ENCODE data around the gene SLC39A10.
"Not testable (repeated sequence)": the region's sequence is repeated elsewhere in the genome, so short reads cannot be mapped to it uniquely, and the experiment has no call there.

The SLC39A10 gene

DNA sequence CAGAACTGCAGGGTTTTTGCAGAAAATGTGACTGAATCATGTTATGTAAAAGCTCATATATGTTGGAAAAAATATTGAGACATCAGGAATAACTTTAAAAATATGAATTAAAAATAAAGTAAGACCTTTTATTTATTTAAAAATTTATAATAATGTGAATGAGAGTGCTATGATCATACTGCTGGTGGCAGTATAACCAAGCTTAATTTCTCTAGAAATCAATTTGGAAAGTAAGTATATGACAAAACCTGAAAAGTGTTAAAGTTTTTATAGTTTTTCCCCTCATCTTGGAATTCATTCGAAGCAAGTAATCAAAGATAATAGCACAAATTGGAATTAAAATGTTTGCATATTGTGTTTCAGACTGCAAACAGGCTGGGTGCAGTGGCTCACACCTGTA is 7.5 kb downstream of the SLC39A10 start:
- WGBS, 2 donors (ENCODE audit: extremely low coverage in 2 of 2, insufficient read length in 2 of 2, insufficient replicate concordance in 1 of 2) = no CpG with 5 or more reads among the region's 1 CpG
- no peaks in the 10 kb centered on the region for H3K36me3 ChIP-seq (replicated peaks in 1 of 2; ENCODE audit: control insufficient read depth in 2 of 2, insufficient read depth in 2 of 2, low read length in 2 of 2)
- H3K27me3 ChIP-seq (ENCODE audit: control insufficient read depth in 3 of 3, insufficient read depth in 3 of 3, low read depth in 1 of 3, low read length in 3 of 3) = no peaks in the 10 kb centered on the region
- H2AFZ ChIP-seq (ENCODE audit: low read length) = no peak overlapping the region
- H3K4ac ChIP-seq (ENCODE audit: low read length) = no peak overlapping the region
- H3K9me3 ChIP-seq (replicated peaks in 1 of 2; ENCODE audit: control insufficient read depth in 2 of 2, insufficient read depth in 1 of 2, low read depth in 1 of 2, low read length in 2 of 2) = no peaks in the 10 kb centered on the region
- peaks cover 3 to 5% of the 10 kb centered on the region in 2 donors for H3K4me1 ChIP-seq (ENCODE audit: control insufficient read depth in 2 of 2, insufficient read depth in 1 of 2, low read depth in 1 of 2, low read length in 2 of 2)
- no peak overlapping the region for H2BK12ac ChIP-seq (ENCODE audit: low read length)
- no peak overlapping the region for H2BK120ac ChIP-seq (ENCODE audit: low read depth, low read length)
- H2BK5ac ChIP-seq (ENCODE audit: low read length) = no peak overlapping the region
- no peak overlapping the region for H3K23ac ChIP-seq (ENCODE audit: low read depth, low read length, poor library complexity)
- H3K4me2 ChIP-seq (ENCODE audit: insufficient read depth, low read length, poor library complexity, severe bottlenecking) = no peak overlapping the region
- no peak overlapping the region for H3K4me3 ChIP-seq (ENCODE audit: low read length in 2 of 2)
- no peak overlapping the region for H3K27ac ChIP-seq (replicated peaks; ENCODE audit: low read length)
- no peak overlapping the region for H3K18ac ChIP-seq (ENCODE audit: low read length)
- H4K91ac ChIP-seq (ENCODE audit: low read depth, low read length, poor library complexity) = no peak overlapping the region
- H2AK5ac ChIP-seq (ENCODE audit: low read depth, low read length) = no peak overlapping the region
- no peak overlapping the region for H3K14ac ChIP-seq (ENCODE audit: low read length)
- H3K79me1 ChIP-seq (ENCODE audit: low read depth, low read length) = no peaks in the 10 kb centered on the region
- no peak overlapping the region for H4K8ac ChIP-seq (ENCODE audit: low read depth, low read length)
- no peak for DNase-seq (ENCODE audit: low spot score)
- H2BK15ac ChIP-seq (ENCODE audit: low read length) = no peak overlapping the region
- H3K9ac ChIP-seq (ENCODE audit: low read depth, low read length, poor library complexity) = no peak overlapping the region

DNA sequence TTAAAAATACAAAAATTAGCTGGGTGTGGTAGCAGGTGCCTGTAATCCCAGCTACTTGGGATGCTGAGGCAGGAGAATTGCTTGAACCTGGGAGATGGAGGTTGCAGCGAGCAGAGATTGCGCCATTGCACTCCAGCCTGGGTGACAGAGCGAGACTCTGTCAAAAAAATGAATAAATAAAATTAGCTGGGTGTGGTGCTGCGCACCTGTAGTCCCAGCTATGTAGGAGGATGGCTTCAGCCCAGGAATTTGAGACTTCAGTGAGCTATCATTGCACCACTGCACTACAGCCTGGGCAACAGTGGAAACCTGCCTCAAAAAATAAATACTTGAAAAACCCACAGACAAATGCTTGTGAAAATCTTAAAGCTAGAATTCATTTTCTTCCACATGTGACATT is 8.1 kb downstream of the SLC39A10 start:
- whole genome bisulfite sequencing, 2 donors (ENCODE audit: extremely low coverage in 2 of 2, insufficient read length in 2 of 2, insufficient replicate concordance in 1 of 2) = no CpG with 5 or more reads among the region's 4 CpGs
- not testable (repeated sequence) for H4K91ac ChIP-seq (ENCODE audit: low read depth, low read length, poor library complexity); H3K79me1 ChIP-seq (ENCODE audit: low read depth, low read length); H2BK5ac ChIP-seq (ENCODE audit: low read length); H3K27ac ChIP-seq (replicated peaks; ENCODE audit: low read length); H3K4me3 ChIP-seq (ENCODE audit: low read length in 2 of 2); H3K4me2 ChIP-seq (ENCODE audit: insufficient read depth, low read length, poor library complexity, severe bottlenecking); H3K4ac ChIP-seq (ENCODE audit: low read length); H2BK12ac ChIP-seq (ENCODE audit: low read length); H3K18ac ChIP-seq (ENCODE audit: low read length); H3K27me3 ChIP-seq (ENCODE audit: control insufficient read depth in 3 of 3, insufficient read depth in 3 of 3, low read depth in 1 of 3, low read length in 3 of 3); H2AFZ ChIP-seq (ENCODE audit: low read length); H3K4me1 ChIP-seq (ENCODE audit: control insufficient read depth in 2 of 2, insufficient read depth in 1 of 2, low read depth in 1 of 2, low read length in 2 of 2); H4K8ac ChIP-seq (ENCODE audit: low read depth, low read length); H3K36me3 ChIP-seq (replicated peaks in 1 of 2; ENCODE audit: control insufficient read depth in 2 of 2, insufficient read depth in 2 of 2, low read length in 2 of 2); H2AK5ac ChIP-seq (ENCODE audit: low read depth, low read length); DNase-seq (ENCODE audit: low spot score); H3K9me3 ChIP-seq (replicated peaks in 1 of 2; ENCODE audit: control insufficient read depth in 2 of 2, insufficient read depth in 1 of 2, low read depth in 1 of 2, low read length in 2 of 2); H3K14ac ChIP-seq (ENCODE audit: low read length); H2BK120ac ChIP-seq (ENCODE audit: low read depth, low read length); H3K23ac ChIP-seq (ENCODE audit: low read depth, low read length, poor library complexity); H2BK15ac ChIP-seq (ENCODE audit: low read length); H3K9ac ChIP-seq (ENCODE audit: low read depth, low read length, poor library complexity)

DNA sequence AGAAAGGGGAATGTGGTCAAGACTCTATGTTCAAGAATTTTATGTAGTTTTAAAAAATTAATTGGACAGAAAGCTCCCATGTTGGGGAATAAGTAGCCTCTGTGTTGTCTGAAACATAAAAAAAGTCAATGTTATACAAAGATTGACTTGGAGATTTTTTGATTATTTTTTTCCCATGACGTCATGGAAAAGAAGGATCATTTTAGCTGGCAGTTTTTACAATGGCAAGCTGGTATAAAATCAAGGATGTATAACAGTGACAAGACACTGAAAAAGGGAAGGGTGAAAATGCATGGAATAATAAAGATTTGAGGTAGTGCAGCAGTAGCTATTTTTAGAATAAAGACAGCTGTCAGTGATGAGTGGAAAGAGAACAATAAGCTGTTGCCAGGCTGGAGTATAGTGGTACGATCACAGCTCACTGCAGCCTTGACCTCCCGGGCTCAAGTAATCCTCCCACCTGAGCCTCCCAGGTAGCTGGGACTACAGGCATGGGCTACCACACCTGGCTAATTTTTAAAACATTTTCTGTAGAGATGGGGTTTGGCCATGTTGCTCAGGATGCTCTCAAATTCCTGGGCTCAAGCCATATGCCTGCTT is 9.2 kb downstream of the SLC39A10 start:
- Histone ChIP-seq H3K4ac (ENCODE audit: low read length) (no peak overlapping the region), H3K27me3 (ENCODE audit: control insufficient read depth in 3 of 3, insufficient read depth in 3 of 3, low read depth in 1 of 3, low read length in 3 of 3) (no peaks in the 10 kb centered on the region), H3K4me3 (ENCODE audit: low read length in 2 of 2) (no peak overlapping the region), H2AK5ac (ENCODE audit: low read depth, low read length) (no peak overlapping the region), H3K27ac (replicated peaks; ENCODE audit: low read length) (no peak overlapping the region), H2BK120ac (ENCODE audit: low read depth, low read length) (no peak overlapping the region), H4K91ac (ENCODE audit: low read depth, low read length, poor library complexity) (no peak overlapping the region), H3K4me2 (ENCODE audit: insufficient read depth, low read length, poor library complexity, severe bottlenecking) (no peak overlapping the region), H3K14ac (ENCODE audit: low read length) (no peak overlapping the region), H3K36me3 (replicated peaks in 1 of 2; ENCODE audit: control insufficient read depth in 2 of 2, insufficient read depth in 2 of 2, low read length in 2 of 2) (no peaks in the 10 kb centered on the region), H4K8ac (ENCODE audit: low read depth, low read length) (no peak overlapping the region), H2BK12ac (ENCODE audit: low read length) (no peak overlapping the region), H3K79me1 (ENCODE audit: low read depth, low read length) (no peaks in the 10 kb centered on the region), H3K18ac (ENCODE audit: low read length) (no peak overlapping the region), H2BK15ac (ENCODE audit: low read length) (no peak overlapping the region), H3K23ac (ENCODE audit: low read depth, low read length, poor library complexity) (no peak overlapping the region), H2AFZ (ENCODE audit: low read length) (no peak overlapping the region), H3K4me1 (ENCODE audit: control insufficient read depth in 2 of 2, insufficient read depth in 1 of 2, low read depth in 1 of 2, low read length in 2 of 2) (peaks cover 3 to 5% of the 10 kb centered on the region in 2 donors), H3K9me3 (replicated peaks in 1 of 2; ENCODE audit: control insufficient read depth in 2 of 2, insufficient read depth in 1 of 2, low read depth in 1 of 2, low read length in 2 of 2) (no peaks in the 10 kb centered on the region), H3K9ac (ENCODE audit: low read depth, low read length, poor library complexity) (no peak overlapping the region), H2BK5ac (ENCODE audit: low read length) (no peak overlapping the region)
- WGBS, 2 donors (ENCODE audit: extremely low coverage in 2 of 2, insufficient read length in 2 of 2, insufficient replicate concordance in 1 of 2) = no CpG with 5 or more reads among the region's 3 CpGs
- no peak for DNase-seq (ENCODE audit: low spot score)

DNA sequence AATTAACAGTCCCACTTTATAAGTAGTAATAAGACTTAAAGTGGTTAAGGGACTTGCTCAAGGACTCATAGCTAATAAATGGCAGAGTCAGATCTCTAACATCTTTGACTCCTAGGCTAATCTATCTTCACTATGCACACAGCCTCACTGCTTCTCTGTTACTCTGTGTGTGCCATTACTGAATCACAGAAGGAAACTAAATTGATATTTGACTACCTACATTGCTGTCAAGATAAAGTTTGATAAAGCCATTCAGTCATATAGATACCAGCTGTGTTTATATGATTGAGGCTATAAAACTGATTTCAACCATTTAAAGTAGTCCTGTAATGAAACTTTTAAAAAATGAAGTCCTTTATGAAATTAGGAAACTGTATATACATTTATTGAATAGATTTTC is 10.9 kb downstream of the SLC39A10 start:
- H3K4me2 ChIP-seq (ENCODE audit: insufficient read depth, low read length, poor library complexity, severe bottlenecking) = no peak overlapping the region
- H2BK15ac ChIP-seq (ENCODE audit: low read length) = no peak overlapping the region
- no peak overlapping the region for H3K4me3 ChIP-seq (ENCODE audit: low read length in 2 of 2)
- no peak overlapping the region for H3K9ac ChIP-seq (ENCODE audit: low read depth, low read length, poor library complexity)
- H2BK120ac ChIP-seq (ENCODE audit: low read depth, low read length) = no peak overlapping the region
- H3K4ac ChIP-seq (ENCODE audit: low read length) = no peak overlapping the region
- H2BK5ac ChIP-seq (ENCODE audit: low read length) = no peak overlapping the region
- H3K14ac ChIP-seq (ENCODE audit: low read length) = no peak overlapping the region
- DNase-seq (ENCODE audit: low spot score) = no peak
- H3K36me3 ChIP-seq (replicated peaks in 1 of 2; ENCODE audit: control insufficient read depth in 2 of 2, insufficient read depth in 2 of 2, low read length in 2 of 2) = peaks cover 0 to 6% of the 10 kb centered on the region in 2 donors
- H2AFZ ChIP-seq (ENCODE audit: low read length) = no peak overlapping the region
- H3K23ac ChIP-seq (ENCODE audit: low read depth, low read length, poor library complexity) = no peak overlapping the region
- H3K27ac ChIP-seq (replicated peaks; ENCODE audit: low read length) = no peak overlapping the region
- no peaks in the 10 kb centered on the region for H3K79me1 ChIP-seq (ENCODE audit: low read depth, low read length)
- H4K8ac ChIP-seq (ENCODE audit: low read depth, low read length) = no peak overlapping the region
- no peak overlapping the region for H2BK12ac ChIP-seq (ENCODE audit: low read length)
- H3K27me3 ChIP-seq (ENCODE audit: control insufficient read depth in 3 of 3, insufficient read depth in 3 of 3, low read depth in 1 of 3, low read length in 3 of 3) = no peaks in the 10 kb centered on the region
- no peaks in the 10 kb centered on the region for H3K9me3 ChIP-seq (replicated peaks in 1 of 2; ENCODE audit: control insufficient read depth in 2 of 2, insufficient read depth in 1 of 2, low read depth in 1 of 2, low read length in 2 of 2)
- no peak overlapping the region for H4K91ac ChIP-seq (ENCODE audit: low read depth, low read length, poor library complexity)
- H3K4me1 ChIP-seq (ENCODE audit: control insufficient read depth in 2 of 2, insufficient read depth in 1 of 2, low read depth in 1 of 2, low read length in 2 of 2) = peaks cover 2 to 5% of the 10 kb centered on the region in 2 donors
- H2AK5ac ChIP-seq (ENCODE audit: low read depth, low read length) = no peak overlapping the region
- no peak overlapping the region for H3K18ac ChIP-seq (ENCODE audit: low read length)
